SK-N-MC (cell line): ENCODE measurements around the gene INPP5A.

Experiments
- DNase-seq: peaks from one replicate; pipeline ENCODE4 v3.0.0-alpha.2; 2011; ENCODE audit warnings: low read depth, low spot score
- H3K27ac ChIP-seq: fragments of 200-600 bp; sonication (generic); 2 replicates; pipeline ENCODE4 v1.5.1; 2016; ENCODE audit warnings: mixed run types
- H3K36me3 ChIP-seq: fragments of 200-600 bp; sonication (generic); 2 replicates; pipeline ENCODE4 v1.6.1; 2017; ENCODE audit warnings: antibody characterized with exemption, low read length, mixed read lengths; ENCODE audit not compliant: insufficient read depth
- H3K4me3 ChIP-seq: fragments of 200-600 bp; sonication (generic); 2 replicates; pipeline ENCODE4 v1.5.1; 2016
- H3K9ac ChIP-seq: fragments of 200-600 bp; sonication (generic); 2 replicates; pipeline ENCODE4 v1.8.0; 2017; ENCODE audit warnings: mixed run types, mixed read lengths; ENCODE audit not compliant: insufficient read length
- H3K9me3 ChIP-seq: fragments of 200-600 bp; sonication (generic); 2 replicates; pipeline ENCODE4 v1.6.1; 2017; ENCODE audit warnings: low read depth, mild to moderate bottlenecking, antibody characterized with exemption, low read length, moderate library complexity, mixed read lengths
- EZH2 ChIP-seq: fragments of 200-600 bp; sonication (generic); IDR thresholded peaks from one replicate; pipeline ENCODE4 v1.6.1; 2017; ENCODE audit warnings: antibody characterized with exemption
- FOXP2 ChIP-seq: optimal IDR thresholded peaks from 2 replicates; pipeline ENCODE3; 2011; ENCODE audit warnings: mild to moderate bottlenecking, moderate library complexity; ENCODE audit not compliant: insufficient read depth; ENCODE audit errors: extremely low read length, control extremely low read depth
- POLR2AphosphoS5 ChIP-seq: IDR thresholded peaks from 2 replicates; pipeline ENCODE4 v1.6.1; 2012; ENCODE audit warnings: mild to moderate bottlenecking, low read depth, low read length, borderline replicate concordance

The INPP5A gene

DNA sequence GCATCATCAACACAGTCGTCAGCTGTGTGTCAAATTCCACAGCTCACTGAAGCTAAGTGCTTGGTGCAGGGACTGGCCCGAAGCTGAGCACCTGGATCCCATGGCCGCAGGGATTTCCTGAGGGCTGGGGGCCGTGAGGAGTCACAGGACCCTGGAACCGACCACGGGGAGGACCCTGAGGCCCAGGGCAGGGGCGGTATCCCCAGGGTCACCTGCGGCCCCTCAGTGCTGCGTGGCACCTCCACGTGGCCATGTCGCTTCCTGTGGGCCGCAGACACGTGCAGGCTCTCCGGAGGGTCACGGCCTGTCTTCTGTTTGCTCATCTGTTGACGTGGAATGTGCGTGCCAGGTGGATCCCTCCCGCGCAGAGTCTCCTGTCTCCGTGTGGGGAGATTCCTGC lies 194.9 kb downstream of the INPP5A start:
- H3K9me3 ChIP-seq: no peaks in the 10 kb centered on the region
- H3K27ac ChIP-seq: no peak overlapping the region
- H3K4me3 ChIP-seq: no peak overlapping the region
- DNase-seq: no peak
- no peak overlapping the region for H3K9ac ChIP-seq
- TF ChIP-seq POLR2AphosphoS5 (no peak), EZH2 (no peak), FOXP2 (no peak)
- no peaks in the 10 kb centered on the region for H3K36me3 ChIP-seq

DNA sequence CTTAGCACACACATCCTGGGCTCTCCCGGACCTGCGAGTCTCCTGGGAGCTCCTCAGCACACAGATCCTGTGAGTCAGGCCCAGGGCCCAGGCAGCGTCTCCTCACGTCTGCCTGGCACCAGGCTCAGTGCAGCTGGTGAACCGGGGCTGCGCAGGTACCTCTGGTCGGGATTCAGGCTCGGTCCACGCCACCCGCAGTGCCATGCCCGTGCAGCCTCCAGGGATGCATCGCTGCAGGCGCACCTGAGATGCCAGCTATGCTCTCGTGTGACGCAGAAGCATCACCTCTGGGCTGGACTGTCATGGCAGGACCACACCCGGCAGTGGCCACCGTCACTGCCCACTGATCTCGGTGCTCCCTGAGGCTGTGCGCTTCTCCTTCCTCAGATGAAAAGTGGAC lies 196.3 kb downstream of the INPP5A start:
- Histone ChIP-seq H3K9me3 (no peaks in the 10 kb centered on the region), H3K4me3 (no peak overlapping the region), H3K27ac (no peak overlapping the region), H3K9ac (no peak overlapping the region), H3K36me3 (no peaks in the 10 kb centered on the region)
- no peak for DNase-seq
- TF ChIP-seq POLR2AphosphoS5: no peak
- TF ChIP-seq EZH2: no peak
- TF ChIP-seq FOXP2: no peak

GRCh38 chr10:132735341-132735775 lies 197.8 kb downstream of the INPP5A start:
- Histone ChIP-seq H3K36me3 (no peaks in the 10 kb centered on the region), H3K27ac (no peak overlapping the region), H3K9ac (no peak overlapping the region), H3K9me3 (no peaks in the 10 kb centered on the region), H3K4me3 (no peak overlapping the region)
- DNase-seq: no peak
- TF ChIP-seq POLR2AphosphoS5: no peak
- no peak for TF ChIP-seq EZH2

DNA sequence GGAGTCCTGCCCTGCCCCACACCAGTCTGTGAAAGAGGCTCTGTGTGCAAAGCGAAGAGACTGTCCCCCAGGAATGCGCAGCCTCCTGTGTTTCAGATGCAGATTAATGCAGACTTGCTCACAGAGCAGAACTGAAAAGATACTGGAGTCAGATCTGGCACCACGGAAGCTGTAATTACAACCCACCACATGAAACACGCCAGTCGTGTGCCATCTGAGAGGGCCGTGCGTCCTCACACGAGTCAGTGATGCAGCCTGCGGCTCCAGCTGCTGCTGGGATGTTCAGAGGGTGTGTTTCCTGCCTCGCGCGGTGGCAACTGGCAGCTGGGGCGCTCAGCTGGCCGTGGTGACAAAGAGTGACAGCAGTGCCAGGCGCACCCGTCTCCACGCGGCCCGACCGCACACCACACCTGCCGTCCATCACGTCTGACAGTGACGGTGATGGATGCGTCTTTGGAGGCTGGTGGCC lies 198.4 kb downstream of the INPP5A start:
- Histone ChIP-seq H3K4me3 (no peak overlapping the region), H3K9ac (no peak overlapping the region), H3K36me3 (no peaks in the 10 kb centered on the region), H3K27ac (no peak overlapping the region), H3K9me3 (no peaks in the 10 kb centered on the region)
- no peak for DNase-seq
- TF ChIP-seq FOXP2: no peak

DNA sequence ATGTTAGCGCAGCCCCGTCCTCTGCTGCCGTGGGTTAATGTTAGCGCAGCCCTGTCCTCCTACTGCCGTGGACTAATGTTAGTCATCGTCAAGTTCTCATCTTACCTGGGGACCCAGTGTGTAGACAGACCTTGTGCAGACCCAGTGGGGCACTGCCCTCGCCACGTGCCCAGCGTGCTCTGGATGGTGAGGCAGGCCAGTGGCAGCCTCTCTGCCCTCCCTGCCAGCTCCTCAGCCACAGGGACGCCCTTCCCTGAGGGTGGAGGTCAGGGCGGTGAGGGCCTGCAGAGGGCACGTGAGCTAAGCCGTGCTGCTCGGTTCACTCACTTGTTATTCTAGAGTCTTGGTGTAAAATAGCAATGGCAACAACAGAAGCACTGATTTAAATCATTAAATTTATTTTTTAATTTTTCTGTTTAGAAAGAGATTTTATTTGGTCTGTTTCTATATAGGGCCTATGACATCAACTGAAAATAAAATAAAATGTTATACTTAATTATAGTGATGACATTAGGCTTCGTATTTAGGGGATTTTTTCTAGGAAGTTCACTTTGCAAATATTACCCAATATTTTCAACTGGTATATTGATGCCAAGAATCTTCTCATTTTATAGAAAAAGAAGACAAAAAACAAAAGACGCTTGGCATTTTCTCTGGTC lies 199.9 kb downstream of the INPP5A start:
- TF ChIP-seq EZH2: no peak
- TF ChIP-seq FOXP2: no peak
- no peak for TF ChIP-seq POLR2AphosphoS5
- Histone ChIP-seq H3K4me3 (no peak overlapping the region), H3K36me3 (no peaks in the 10 kb centered on the region), H3K9ac (no peak overlapping the region), H3K9me3 (no peaks in the 10 kb centered on the region), H3K27ac (no peak overlapping the region)
- DNase-seq: no peak

DNA sequence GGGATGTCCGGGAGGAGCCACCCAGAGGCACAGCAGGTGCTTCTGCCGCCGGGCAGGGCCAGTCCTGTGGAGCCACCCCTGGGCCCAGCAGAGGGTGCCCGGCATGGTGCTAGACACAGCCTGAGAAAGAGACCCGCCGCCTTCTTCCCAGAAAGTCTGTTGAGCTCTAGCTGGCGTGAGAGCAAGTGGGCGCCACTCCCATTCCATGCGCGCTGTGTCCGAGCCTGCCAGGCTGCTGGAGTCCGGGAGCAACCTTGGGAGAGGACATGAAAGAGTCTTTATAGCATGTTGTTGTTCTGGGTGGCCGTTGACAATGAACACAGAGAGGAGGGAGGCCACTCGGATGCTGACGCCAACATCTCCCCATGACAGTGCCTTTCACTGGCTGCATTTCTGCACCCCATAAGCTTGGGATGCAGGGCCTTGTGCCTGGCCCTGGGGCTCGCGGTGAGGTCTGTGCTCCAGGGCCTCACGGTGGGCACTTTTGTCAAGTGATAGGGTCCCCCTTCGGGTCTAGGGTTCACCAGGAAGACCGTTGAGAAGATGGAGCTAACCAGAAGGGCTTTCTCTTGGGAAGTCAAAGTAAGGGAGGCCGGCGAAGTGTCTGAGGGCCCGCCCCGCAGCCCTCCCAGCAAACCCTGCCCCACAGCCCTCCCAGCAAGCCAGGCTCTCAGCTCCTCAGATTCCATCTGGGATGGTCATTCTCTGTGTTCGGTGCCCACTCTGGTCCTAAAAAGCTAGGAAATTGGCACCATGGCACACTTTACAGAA lies 201.1 kb downstream of the INPP5A start:
- Histone ChIP-seq H3K9me3 (no peaks in the 10 kb centered on the region), H3K36me3 (no peaks in the 10 kb centered on the region), H3K4me3 (no peak overlapping the region), H3K27ac (no peak overlapping the region), H3K9ac (no peak overlapping the region)
- no peak for TF ChIP-seq POLR2AphosphoS5
- no peak for TF ChIP-seq FOXP2
- no peak for TF ChIP-seq EZH2
- DNase-seq: no peak

GRCh38 chr10:132739225-132739613 lies 201.6 kb downstream of the INPP5A start:
- H3K27ac ChIP-seq: no peak overlapping the region
- no peak for TF ChIP-seq FOXP2
- TF ChIP-seq EZH2: no peak
- no peak for TF ChIP-seq POLR2AphosphoS5
- H3K9ac ChIP-seq: no peak overlapping the region
- DNase-seq: no peak
- H3K9me3 ChIP-seq: no peaks in the 10 kb centered on the region
- H3K36me3 ChIP-seq: no peaks in the 10 kb centered on the region
- no peak overlapping the region for H3K4me3 ChIP-seq

DNA sequence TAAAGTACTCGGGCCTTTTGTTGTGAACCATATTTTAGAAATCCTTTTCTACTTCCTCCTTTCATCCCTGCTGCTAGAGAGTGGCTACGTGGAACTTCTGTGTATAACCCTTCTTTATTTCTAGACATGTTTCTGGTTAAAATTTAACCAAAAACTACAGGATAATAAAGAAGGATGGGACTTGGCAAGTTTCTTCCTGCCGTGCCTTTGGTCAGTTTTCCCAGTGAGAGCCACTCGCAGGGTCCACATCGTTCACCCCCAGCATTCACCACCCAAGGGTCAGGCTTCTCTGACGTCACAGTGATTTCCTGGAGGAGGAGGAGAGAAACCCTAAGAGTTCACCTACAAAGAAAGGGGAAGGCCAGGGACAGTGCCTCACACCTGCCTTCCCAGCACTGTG lies 203.0 kb downstream of the INPP5A start:
- Histone ChIP-seq H3K4me3 (no peak overlapping the region), H3K9ac (no peak overlapping the region), H3K9me3 (no peaks in the 10 kb centered on the region), H3K36me3 (no peaks in the 10 kb centered on the region), H3K27ac (no peak overlapping the region)
- DNase-seq: no peak
- TF ChIP-seq EZH2: no peak
- TF ChIP-seq FOXP2: no peak
- TF ChIP-seq POLR2AphosphoS5: no peak

GRCh38 chr10:132742167-132742836 lies 204.7 kb downstream of the INPP5A start:
- Histone ChIP-seq H3K4me3 (no peak overlapping the region), H3K9me3 (no peaks in the 10 kb centered on the region), H3K36me3 (no peaks in the 10 kb centered on the region), H3K27ac (no peak overlapping the region), H3K9ac (no peak overlapping the region)
- TF ChIP-seq FOXP2 (no peak), POLR2AphosphoS5 (no peak), EZH2 (no peak)
- DNase-seq: no peak
